Mammary microvascular endothelial cell (primary cell): Measurements from ENCODE around the gene RCC1. TPM values are rescaled to one million over a fixed set of nuclear protein-coding genes. Genes with fewer than 3 reads are reported as not detected.

Source experiments
- total RNA-seq: library from RNA; depleted of rRNA; stranded (reverse); fragments of >200 nt; gene quantifications from 2 replicates; pipeline ENCODE4 v1.2.3, GENCODE V29; 2015

The RCC1 gene, protein sequence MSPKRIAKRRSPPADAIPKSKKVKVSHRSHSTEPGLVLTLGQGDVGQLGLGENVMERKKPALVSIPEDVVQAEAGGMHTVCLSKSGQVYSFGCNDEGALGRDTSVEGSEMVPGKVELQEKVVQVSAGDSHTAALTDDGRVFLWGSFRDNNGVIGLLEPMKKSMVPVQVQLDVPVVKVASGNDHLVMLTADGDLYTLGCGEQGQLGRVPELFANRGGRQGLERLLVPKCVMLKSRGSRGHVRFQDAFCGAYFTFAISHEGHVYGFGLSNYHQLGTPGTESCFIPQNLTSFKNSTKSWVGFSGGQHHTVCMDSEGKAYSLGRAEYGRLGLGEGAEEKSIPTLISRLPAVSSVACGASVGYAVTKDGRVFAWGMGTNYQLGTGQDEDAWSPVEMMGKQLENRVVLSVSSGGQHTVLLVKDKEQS
- 69.4 and 70.0 TPM in 2 replicates for total RNA-seq

DNA sequence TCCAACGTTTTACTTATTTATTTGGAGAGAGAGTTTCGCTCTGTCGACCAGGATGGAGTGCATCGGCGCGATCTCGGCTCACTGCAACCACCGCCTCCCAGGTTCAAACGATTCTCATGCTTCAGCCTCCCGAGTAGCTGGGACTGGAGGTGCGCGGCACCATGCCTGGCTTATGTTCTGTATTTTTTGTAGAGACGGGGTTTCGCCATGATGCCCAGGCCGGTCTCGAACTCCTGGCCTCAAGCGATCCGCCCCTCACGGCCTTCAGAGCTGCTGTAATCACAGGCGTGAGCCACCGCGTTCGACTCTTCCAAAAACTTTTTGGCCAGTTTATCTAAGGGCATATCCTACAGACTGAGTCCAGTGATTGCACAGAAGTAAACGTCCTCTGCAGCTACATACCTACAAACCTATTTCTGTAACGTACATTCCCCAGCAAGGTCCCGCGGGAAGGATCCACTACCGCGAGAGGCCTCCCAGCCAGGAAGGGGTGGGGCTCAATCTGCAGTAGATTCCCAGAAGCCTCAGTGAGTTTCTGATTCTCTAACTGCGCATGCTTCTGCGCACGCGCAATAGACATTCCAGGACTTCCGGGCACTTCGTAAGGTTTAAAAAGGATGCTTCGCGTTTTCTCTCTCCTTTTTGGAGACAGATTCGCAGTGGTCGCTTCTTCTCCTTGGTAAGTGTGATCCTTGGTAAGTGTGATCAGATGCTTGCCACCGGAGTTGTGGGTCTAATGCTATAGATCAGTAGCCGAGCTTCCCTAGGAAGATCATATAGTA is at the start of gene RCC1:
RCC1 (plus strand) TSS at position 638 of the 782 bp plus-strand sequence. CDS start 23,824 bp downstream, outside the sequence.

DNA sequence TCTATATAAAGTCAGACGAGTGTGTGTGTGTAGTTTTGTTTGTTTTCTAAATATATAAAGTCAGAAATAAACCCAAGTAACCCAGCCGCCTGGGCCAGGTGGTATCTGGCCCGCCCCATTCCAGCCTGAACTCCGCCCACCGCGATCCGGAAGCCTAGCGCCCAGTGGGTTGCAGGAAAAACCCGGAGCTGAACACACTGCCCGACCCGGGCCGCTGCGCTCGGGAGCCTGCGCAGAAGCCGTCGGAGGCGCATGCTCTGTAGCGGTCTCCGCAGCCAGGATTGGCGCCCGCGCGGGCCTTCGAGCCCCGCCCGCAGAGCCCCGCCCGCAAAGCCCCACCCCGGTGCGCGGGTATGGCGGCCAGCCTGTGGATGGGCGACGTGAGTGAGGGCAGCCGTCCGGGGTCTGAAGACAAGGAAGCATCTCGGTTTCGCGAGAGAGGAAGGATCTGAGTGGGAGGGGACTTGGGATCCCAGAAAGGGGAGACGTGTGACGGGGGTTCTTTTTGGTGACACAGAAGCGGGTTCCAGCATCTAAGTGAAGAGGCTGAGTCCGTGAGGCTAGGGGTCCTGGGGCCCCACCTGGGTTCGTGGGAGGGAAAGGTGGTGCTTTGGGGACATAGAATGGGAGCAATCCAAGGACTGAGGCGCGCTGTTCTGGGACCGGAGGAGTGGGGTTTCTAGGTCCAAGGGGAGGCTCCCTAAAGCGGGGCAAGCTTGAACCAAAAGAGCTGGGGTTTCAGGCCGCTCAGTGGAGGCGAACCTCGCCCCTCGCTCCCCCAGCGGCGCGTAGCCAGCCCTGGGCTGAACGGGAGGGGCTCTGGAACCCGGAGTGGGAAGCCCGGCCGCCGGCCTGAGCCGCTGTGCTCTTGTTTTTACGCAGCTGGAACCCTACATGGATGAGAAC is 47.2 kb downstream of the RCC1 start, which contains the start of gene TRNAU1AP:
TRNAU1AP (plus strand) TSS at position 328 of the 906 bp plus-strand sequence; CDS start at position 354, 26 bp downstream.

Other genes with a start within 250 kb of the RCC1 start
- 14.1 and 15.0 TPM in 2 replicates for gene SESN2, start 246.5 kb upstream of the RCC1 start, total RNA-seq
- gene MED18, start 177.0 kb upstream of the RCC1 start, total RNA-seq: 13.4 and 16.0 TPM in 2 replicates
- 23.4 and 24.6 TPM in 2 replicates for gene PHACTR4, start 136.3 kb upstream of the RCC1 start, total RNA-seq
- gene TRNAU1AP, start 47.0 kb downstream of the RCC1 start, total RNA-seq: 30.8 and 37.6 TPM in 2 replicates
- 1.4 and 2.1 TPM in 2 replicates for gene RAB42, start 86.2 kb downstream of the RCC1 start, total RNA-seq
- 15.1 and 17.6 TPM in 2 replicates for gene TAF12, start 137.0 kb downstream of the RCC1 start, total RNA-seq
- gene RNU11, start 142.6 kb downstream of the RCC1 start, total RNA-seq: not detected in 2 replicates
- 7.7 and 8.0 TPM in 2 replicates for gene GMEB1, start 162.7 kb downstream of the RCC1 start, total RNA-seq
- gene YTHDF2, start 230.9 kb downstream of the RCC1 start, total RNA-seq: 63.7 and 72.8 TPM in 2 replicates